Stimulated activated CD4-positive, alpha-beta T cell treated with anti-CD3 and anti-CD28 coated beads, Interleukin-15, amount 100 ng/mL, for 24 hours (primary cell): ENCODE results near the gene LYPD6B.

Experiments
- DNase-seq: peaks from one replicate; pipeline ENCODE4 v3.0.0-alpha.2; 2020

Gene LYPD6B

GRCh38 chr2:149167001-149167780 lies 128.7 kb downstream of the LYPD6B start:
- peak; percentile 60 for DNase-seq

DNA sequence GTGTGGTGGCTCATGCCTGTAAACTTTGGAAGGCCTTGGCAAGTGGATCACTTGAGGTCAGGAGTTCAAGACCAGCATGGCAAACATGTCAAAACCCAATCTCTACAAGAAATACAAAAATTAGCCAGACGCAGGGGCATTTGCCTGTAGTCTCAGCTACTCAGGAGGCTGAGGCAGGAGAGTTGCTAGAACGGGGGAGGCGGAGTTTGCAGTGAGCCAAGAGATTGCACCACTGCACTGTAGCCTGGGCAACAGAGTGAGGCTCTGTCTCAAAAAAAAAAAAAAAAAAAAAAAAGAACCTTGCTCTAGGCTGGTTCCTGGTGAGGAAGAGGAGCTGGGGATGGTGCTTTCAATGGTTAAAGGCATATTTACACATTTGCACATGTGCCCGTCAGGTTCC lies 129.4 kb downstream of the LYPD6B start:
- DNase-seq, result no peak

- DNase-seq, result no peak
These were observed 131.2 kb downstream of the LYPD6B start for GRCh38 chr2:149169656-149170055.

GRCh38 chr2:149170156-149170555 lies 131.7 kb downstream of the LYPD6B start:
- DNase-seq, result no peak

DNA sequence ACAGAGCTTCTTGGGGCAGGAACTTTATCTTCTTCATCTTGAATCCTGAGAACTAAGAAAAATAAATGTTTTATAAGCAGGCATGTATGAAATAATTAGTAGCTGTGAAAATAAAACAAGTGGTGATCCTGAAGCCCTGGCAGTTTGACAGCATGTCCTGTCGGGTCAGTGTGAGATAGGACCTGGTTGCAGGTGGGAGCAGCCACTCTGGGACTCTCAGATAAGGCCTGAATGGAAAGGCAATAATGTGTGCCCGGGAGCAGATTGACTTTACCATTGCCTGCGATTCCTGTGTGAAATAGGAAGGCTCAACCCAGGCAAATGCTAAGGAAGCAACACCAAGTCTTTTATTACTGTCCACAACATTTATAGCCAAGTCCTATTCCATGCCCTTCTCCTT lies 132.4 kb downstream of the LYPD6B start:
- no peak for DNase-seq

GRCh38 chr2:149173220-149173619 lies 134.7 kb downstream of the LYPD6B start:
- DNase-seq, result no peak

GRCh38 chr2:149175956-149176355 lies 137.5 kb downstream of the LYPD6B start:
- no peak for DNase-seq

- no peak for DNase-seq
These were observed 140.1 kb downstream of the LYPD6B start for GRCh38 chr2:149178612-149179011.

DNA sequence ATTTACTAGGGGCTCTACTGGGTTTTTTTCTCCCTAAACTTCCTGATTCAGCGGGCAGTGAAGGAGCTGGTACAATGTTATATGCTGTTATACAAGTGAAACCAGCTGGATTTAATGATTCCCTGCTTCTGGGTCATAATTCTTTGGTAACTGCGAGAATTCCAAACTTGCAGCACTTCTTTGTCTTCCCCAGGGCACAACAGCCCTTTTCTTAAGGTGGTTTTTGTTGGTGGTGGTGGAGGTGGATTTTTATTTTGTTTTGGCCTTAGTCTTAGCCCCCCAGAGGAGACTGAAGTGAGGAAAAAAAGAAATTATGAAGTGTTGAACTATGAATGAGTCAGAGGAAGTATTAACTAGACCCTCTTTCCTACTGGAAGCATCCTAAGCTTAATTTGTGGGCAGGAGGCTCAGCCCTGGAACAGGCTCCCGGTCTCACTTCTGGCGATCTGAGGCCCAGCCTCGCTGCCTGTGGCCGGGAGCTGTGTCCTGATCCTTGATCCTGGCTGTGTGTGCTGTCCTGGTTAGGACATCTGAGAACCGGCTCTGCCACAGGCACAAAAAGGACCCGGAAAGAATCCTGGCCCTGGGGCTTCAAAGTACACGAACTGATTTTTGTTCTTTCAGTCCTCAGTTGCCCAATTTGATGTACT lies 141.9 kb downstream of the LYPD6B start:
- DNase-seq, result no peak

GRCh38 chr2:149183187-149183586 lies 144.7 kb downstream of the LYPD6B start:
- DNase-seq, result no peak

GRCh38 chr2:149184991-149185390 lies 146.5 kb downstream of the LYPD6B start:
- DNase-seq, result no peak

GRCh38 chr2:149185942-149186490 lies 147.5 kb downstream of the LYPD6B start:
- DNase-seq, result no peak

- DNase-seq, result no peak
These were observed 148.6 kb downstream of the LYPD6B start for GRCh38 chr2:149187057-149187456.

GRCh38 chr2:149188291-149188690 lies 149.8 kb downstream of the LYPD6B start:
- no peak for DNase-seq

DNA sequence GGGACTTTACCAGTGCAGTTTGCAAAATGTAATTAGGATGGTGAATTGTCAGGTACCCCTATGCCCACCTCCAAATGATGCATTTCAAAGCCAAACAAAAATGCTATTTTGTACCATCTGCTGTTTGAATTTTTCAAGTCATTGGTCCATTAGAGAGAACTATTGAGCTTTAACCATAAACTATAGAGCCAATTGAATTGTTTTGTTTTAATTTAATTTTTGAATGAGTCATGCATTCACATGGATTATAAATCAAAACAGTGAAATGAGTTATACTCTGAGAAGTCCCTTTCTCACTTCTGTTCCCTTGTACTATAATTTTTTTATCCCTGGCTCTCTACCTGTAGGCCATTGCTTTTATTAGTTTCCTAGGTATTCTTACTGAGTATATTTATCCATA lies 151.3 kb downstream of the LYPD6B start:
- DNase-seq, result no peak

- no peak for DNase-seq
These were observed 153.4 kb downstream of the LYPD6B start for GRCh38 chr2:149191915-149192314.

- DNase-seq, result no peak
These were observed 153.9 kb downstream of the LYPD6B start for GRCh38 chr2:149192427-149192826.

GRCh38 chr2:149200109-149200520 lies 161.6 kb downstream of the LYPD6B start:
- DNase-seq, result no peak

DNA sequence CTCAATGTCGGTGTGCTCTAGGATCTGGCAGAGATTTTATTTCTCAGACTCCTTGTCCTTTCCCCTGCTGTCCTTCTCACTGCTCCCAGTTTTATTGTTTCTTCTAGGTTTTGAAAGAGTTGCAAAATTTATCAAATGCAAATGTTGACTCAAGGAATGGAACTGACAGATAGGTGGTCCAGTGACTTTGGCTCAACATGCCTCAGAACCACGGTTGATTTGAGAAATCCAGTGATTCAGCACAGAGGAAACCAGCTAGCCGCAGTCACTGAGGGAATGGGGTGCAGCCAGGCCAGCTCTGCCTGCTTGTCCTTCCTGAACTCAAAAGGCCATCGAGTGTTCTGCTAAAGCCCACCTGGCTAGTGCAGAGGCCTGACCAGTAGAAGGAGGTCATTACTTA lies 166.2 kb downstream of the LYPD6B start:
- no peak for DNase-seq

DNA sequence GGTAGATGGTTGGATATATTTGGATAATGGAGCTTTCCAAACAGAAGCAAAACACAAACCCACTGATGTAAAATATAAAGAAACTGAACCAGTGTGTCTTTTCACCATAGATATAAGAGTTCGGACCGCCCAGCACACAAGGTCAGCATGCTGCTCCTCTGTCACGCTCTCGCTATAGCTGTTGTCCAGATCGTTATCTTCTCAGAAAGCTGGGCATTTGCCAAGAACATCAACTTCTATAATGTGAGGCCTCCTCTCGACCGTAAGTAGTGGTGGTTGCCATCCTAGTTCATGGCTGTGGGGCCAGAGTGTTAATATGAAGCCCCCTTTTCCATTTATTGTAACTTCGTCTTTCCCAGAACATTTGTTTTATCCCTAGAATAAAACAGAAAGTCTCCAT lies 166.6 kb downstream of the LYPD6B start:
- DNase-seq, result no peak

DNA sequence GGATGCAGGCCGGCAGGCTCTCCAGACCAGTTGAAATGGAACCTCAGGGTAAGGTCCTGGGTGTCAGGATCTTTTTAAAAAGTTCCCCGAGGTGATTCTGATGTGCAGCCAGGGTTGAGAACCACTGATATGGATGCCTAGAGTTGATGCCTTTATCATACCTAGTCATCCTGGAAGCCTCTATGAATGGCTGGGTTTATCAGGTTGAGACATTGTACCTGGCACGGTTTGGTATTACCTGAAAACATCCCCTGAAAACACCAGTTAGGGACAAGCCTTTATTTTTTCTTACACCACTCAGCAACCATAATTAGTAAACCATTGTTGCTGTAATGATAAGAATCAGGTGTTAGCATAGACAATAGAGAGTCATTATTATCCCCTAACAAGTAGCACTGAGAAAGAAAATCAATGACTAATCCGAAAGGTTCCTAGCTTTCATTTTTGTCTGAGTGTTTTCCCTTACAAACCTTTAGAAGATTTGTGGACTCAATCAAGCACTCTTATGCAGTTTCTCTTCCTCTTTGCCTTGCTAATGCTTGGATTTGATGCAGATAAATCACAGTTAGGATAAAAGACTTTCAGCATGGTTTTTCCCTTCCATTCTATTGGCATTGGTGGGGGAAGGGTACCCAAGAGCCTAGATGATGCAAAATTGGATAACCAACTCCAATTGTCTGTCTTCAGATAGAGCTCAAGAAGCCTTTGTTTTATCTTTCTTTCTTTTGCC lies 175.4 kb downstream of the LYPD6B start:
- no peak for DNase-seq

GRCh38 chr2:149218497-149218896 lies 180.0 kb downstream of the LYPD6B start:
- no peak for DNase-seq

- no peak for DNase-seq
These were observed 181.4 kb downstream of the LYPD6B start for GRCh38 chr2:149219856-149220255.

DNA sequence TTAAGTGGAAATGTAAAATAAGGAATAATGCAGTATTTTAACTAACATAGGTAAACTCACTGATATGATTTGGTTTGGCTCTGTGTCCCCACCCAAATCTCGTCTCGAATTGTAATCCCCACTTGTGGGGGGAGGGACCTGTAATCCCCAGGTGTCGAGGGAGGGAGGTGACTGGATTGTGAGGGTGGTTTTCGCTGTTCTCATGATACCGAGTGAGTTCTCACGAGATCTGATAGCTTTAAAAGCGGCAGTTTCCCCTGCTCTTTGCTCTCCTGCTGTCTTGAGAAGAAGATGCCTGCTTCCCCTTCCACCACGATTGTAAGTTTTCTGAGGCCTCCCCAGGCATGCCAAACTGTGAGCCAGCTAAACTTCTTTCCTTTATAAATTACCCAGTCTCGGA lies 182.5 kb downstream of the LYPD6B start:
- no peak for DNase-seq
